Endothelial cell of umbilical vein (primary cell): Measurements from ENCODE around the gene MRPL34. TPM values are rescaled to one million over a fixed set of nuclear protein-coding genes. Genes with fewer than 3 reads are reported as not detected.

Experiments
- BruUV-seq: library from RNA; stranded (reverse); fragments of 400-500 nt; replicated peaks from 2 replicates; lab custom pipeline; 2021; lab: Mats Ljungman, UMichigan
- CTCF ChIA-PET: fragments of 300-600, 350-600 bp; sonication (Branson Sonifier 250); formaldehyde crosslinking; loops from one replicate; lab custom pipeline; 2021; ENCODE audit warnings: antibody characterized with exemption, inconsistent platforms; lab: Charles Lee
- POLR2A ChIA-PET: fragments of 300-600, 350-600 bp; sonication (Branson Sonifier 250); formaldehyde crosslinking; loops from one replicate; lab custom pipeline; 2021; ENCODE audit warnings: antibody characterized with exemption, inconsistent platforms; lab: Charles Lee
- DNase-seq: peaks from one replicate; pipeline ENCODE4 v3.0.0-alpha.2; 2011; ENCODE audit warnings: low read depth, low spot score
- FAIRE-seq: peaks from 2 replicates; lab custom pipeline; 2011; peaks lifted over from hg19 to GRCh38; lab: Jason Lieb, UNC
- H2AFZ ChIP-seq: 2 replicates; pipeline ENCODE4 v1.6.0; 2012; ENCODE audit warnings: low read depth, low read length, control low read depth, inconsistent platforms
- H3K27ac ChIP-seq: 2 replicates; pipeline ENCODE4 v1.5.1; 2011; ENCODE audit warnings: low read depth, mild to moderate bottlenecking, control low read depth, low read length, moderate library complexity; ENCODE audit not compliant: insufficient read depth
- H3K27me3 ChIP-seq, 2 experiments: 2 replicates each; pipeline versions ENCODE4 v1.6.0 to v1.6.1; 2011; ENCODE audit warnings: low read length in 2 of 2, mixed read lengths in 1 of 2; ENCODE audit not compliant: control insufficient read depth in 2 of 2, insufficient read depth in 2 of 2
- H3K36me3 ChIP-seq, 2 experiments: 2 replicates in 1 of 2; 3 replicates in 1 of 2; pipeline ENCODE4 v1.5.1; 2011; ENCODE audit warnings: low read length in 2 of 2, mild to moderate bottlenecking in 1 of 2, moderate library complexity in 1 of 2; ENCODE audit not compliant: control insufficient read depth in 2 of 2, insufficient read depth in 2 of 2; ENCODE audit errors: extremely low read depth in 1 of 2
- H3K4me1 ChIP-seq: 3 replicates; pipeline ENCODE4 v1.5.1; 2011; ENCODE audit warnings: mild to moderate bottlenecking, low read length; ENCODE audit not compliant: control insufficient read depth, insufficient read depth; ENCODE audit errors: extremely low read depth
- H3K4me2 ChIP-seq: 2 replicates; pipeline ENCODE4 v1.6.1; 2011; ENCODE audit warnings: low read length, control low read depth, mixed read lengths; ENCODE audit not compliant: insufficient read depth
- H3K4me3 ChIP-seq, 3 experiments: fragments of 200-600 bp in 1 of 3; sonication (generic), shearing (Covaris generic) in 1 of 3; replicated peaks in 1 of 3; 2 replicates each; pipeline ENCODE4 v1.5.1; 2011 to 2016; ENCODE audit warnings: control low read depth in 3 of 3, low read length in 3 of 3, mild to moderate bottlenecking in 2 of 3, inconsistent platforms in 1 of 3, low read depth in 1 of 3, moderate library complexity in 1 of 3; ENCODE audit not compliant: insufficient read depth in 1 of 3
- H3K79me2 ChIP-seq: 2 replicates; pipeline ENCODE4 v1.6.0; 2012; ENCODE audit warnings: low read length, inconsistent platforms; ENCODE audit not compliant: control insufficient read depth, insufficient read depth
- H3K9ac ChIP-seq: replicated peaks from 2 replicates; pipeline ENCODE3; 2011; ENCODE audit warnings: low read length, control low read depth; ENCODE audit not compliant: insufficient read depth; ENCODE audit errors: extremely low read depth
- H3K9me1 ChIP-seq: replicated peaks from 3 replicates; pipeline ENCODE4 v1.6.0; 2011; ENCODE audit warnings: mild to moderate bottlenecking, low read length; ENCODE audit not compliant: control insufficient read depth, insufficient read depth; ENCODE audit errors: extremely low read depth
- H3K9me3 ChIP-seq: replicated peaks from 2 replicates; pipeline ENCODE4 v1.5.1; 2012; ENCODE audit warnings: low read length, inconsistent platforms; ENCODE audit not compliant: control insufficient read depth, insufficient read depth
- H4K20me1 ChIP-seq: replicated peaks from 2 replicates; pipeline ENCODE3; 2011; ENCODE audit warnings: mild to moderate bottlenecking, low read length; ENCODE audit not compliant: control insufficient read depth, insufficient read depth; ENCODE audit errors: extremely low read depth
- CTCF ChIP-seq, 2 donors: IDR thresholded peaks; 1 replicate in 1 of 2; 2 replicates in 1 of 2; pipeline ENCODE4 v1.5.1; 2011; ENCODE audit warnings: low read length in 2 of 2, mild to moderate bottlenecking in 2 of 2, moderate library complexity in 2 of 2, control low read depth in 1 of 2, inconsistent platforms in 1 of 2, low read depth in 1 of 2; ENCODE audit not compliant: insufficient read depth in 1 of 2; ENCODE audit errors: extremely low read depth in 1 of 2
- EZH2 ChIP-seq: IDR thresholded peaks from 2 replicates; pipeline ENCODE4 v1.6.1; 2012; ENCODE audit warnings: borderline replicate concordance, low read depth, mild to moderate bottlenecking, moderate library complexity, low read length, inconsistent platforms; ENCODE audit not compliant: severe bottlenecking
- FOS ChIP-seq: IDR thresholded peaks from 2 replicates; pipeline ENCODE4 v1.6.1; 2011; ENCODE audit warnings: mild to moderate bottlenecking, low read length, moderate library complexity, borderline replicate concordance; ENCODE audit not compliant: insufficient read depth
- GATA2 ChIP-seq: IDR thresholded peaks from 2 replicates; pipeline ENCODE4 v1.7.0; 2011; ENCODE audit warnings: low read depth, mild to moderate bottlenecking, moderate library complexity, mixed read lengths, low read length; ENCODE audit not compliant: insufficient read length, insufficient read depth
- JUN ChIP-seq: IDR thresholded peaks from 2 replicates; pipeline ENCODE4 v1.6.1; 2011; ENCODE audit warnings: borderline replicate concordance, low read depth; ENCODE audit not compliant: insufficient read length, insufficient read depth
- MAX ChIP-seq: IDR thresholded peaks from 2 replicates; pipeline ENCODE4 v1.6.1; 2011; ENCODE audit not compliant: insufficient read depth, insufficient read length
- MYC ChIP-seq: IDR thresholded peaks from one replicate; pipeline ENCODE4 v1.6.1; 2011; ENCODE audit warnings: mild to moderate bottlenecking, low read depth, low read length
- POLR2A ChIP-seq: IDR thresholded peaks from 2 replicates; pipeline ENCODE4 v1.6.1; 2012; ENCODE audit warnings: low read depth, mild to moderate bottlenecking, control low read depth, low read length
- POLR2AphosphoS5 ChIP-seq: IDR thresholded peaks from 2 replicates; pipeline ENCODE4 v1.6.1; 2012; ENCODE audit warnings: low read depth, mild to moderate bottlenecking, control low read depth, low read length, moderate library complexity; ENCODE audit not compliant: insufficient read depth
- dilution Hi-C: fragments of 300-500 bp; cut with MboI; formaldehyde crosslinking; loops from one replicate; pipeline ENCODE4 v1.15.0; 2019; ENCODE audit warnings: low sequenced_read_pairs; ENCODE audit not compliant: extremely low pct_ligation_motif_present
- intact Hi-C: fragments of 100-400 bp; cut with micrococcal nuclease; formaldehyde crosslinking; loops from one replicate; pipeline ENCODE4 v1.10.0; 2022
- polyA plus RNA-seq, 4 experiments: library from polyadenylated mRNA; depleted of rRNA in 3 of 4; stranded (reverse) in 3 of 4; unstranded in 1 of 4; fragments of >200 nt; gene quantifications; 2 replicates each; pipeline versions ENCODE4 v1.2.1 to v1.2.3, GENCODE V29; 2011 to 2012; ENCODE audit warnings: missing spikeins in 1 of 4
- total RNA-seq: library from RNA; stranded (reverse); gene quantifications from 2 replicates; pipeline ENCODE4 v1.2.3, GENCODE V29; 2021

Gene MRPL34
- total and polyA plus RNA-seq, 2 donors (not counting 3 experiments of a cell fraction or from before 2014, with no cell fraction given) = 45.5 to 55.7 TPM

GRCh38 chr19:17259934-17260333 lies 45.7 kb upstream of the MRPL34 start:
- no peak overlapping the region for H3K9ac ChIP-seq
- intact Hi-C loops (no loop called here), dilution Hi-C loops (no loop called here)
- no peaks in the 10 kb centered on the region for H3K79me2 ChIP-seq
- POLR2A ChIA-PET = no interaction called here
- BruUV-seq = no TSS peak
- no peak overlapping the region for H3K27ac ChIP-seq
- H3K36me3 ChIP-seq = peaks cover 0 to 23% of the 10 kb centered on the region in 2 experiments
- FAIRE-seq (no peak), DNase-seq (no peak)
- H3K4me3 ChIP-seq = no peak overlapping the region
- no peaks in the 10 kb centered on the region for H3K9me1 ChIP-seq
- H2AFZ ChIP-seq = no peak overlapping the region
- no peak for TF ChIP-seq POLR2A
- TF ChIP-seq CTCF (IDR thresholded peaks at IDR 0.05; ENCODE audit: extremely low read depth in 1 of 2, insufficient read depth in 1 of 2, low read depth in 1 of 2, low read length in 2 of 2) = no peak
- no peak for TF ChIP-seq MAX
- TF ChIP-seq GATA2 = no peak
- no peak for TF ChIP-seq FOS
- TF ChIP-seq EZH2 = no peak
- no peak for TF ChIP-seq POLR2AphosphoS5
- TF ChIP-seq MYC = no peak
- TF ChIP-seq JUN = no peak
- H3K9me3 ChIP-seq = no peaks in the 10 kb centered on the region
- CTCF ChIA-PET = interaction anchor here (0.6 to 3.1 kb wide), 12 partner anchors 10 to 191 kb away, joined by 3 to 28 read pairs (median 4); partner anchors contain the start of gene ANKLE1
- no peak overlapping the region for H3K4me2 ChIP-seq
- peaks cover 11% of the 10 kb centered on the region for H3K4me1 ChIP-seq
- no peaks in the 10 kb centered on the region for H4K20me1 ChIP-seq
- no peaks in the 10 kb centered on the region for H3K27me3 ChIP-seq
